Endothelial cell of hepatic sinusoid (primary cell): ENCODE measurements around the gene GPBP1L1.
"Not testable (repeated sequence)": the region's sequence is repeated elsewhere in the genome, so short reads cannot be mapped to it uniquely, and the experiment has no call there.

Source experiments
- in situ Hi-C: cut with HindIII; loops from 2 replicates; pipeline ENCODE4 v1.10.0; 2017; ENCODE audit warnings: low sequenced_read_pairs

Gene GPBP1L1

GRCh38 chr1:45686288-45687013, at the start of gene GPBP1L1:
Gene GPBP1L1 (minus strand): TSS chr1:45686533. CDS start chr1:45659087, 27,446 bp downstream.
- in situ Hi-C loops, result no loop called here

GRCh38 chr1:45730780-45731319, 44.5 kb upstream of the GPBP1L1 start:
- in situ Hi-C loops, result no loop called here

GRCh38 chr1:45730075-45730779, 43.9 kb upstream of the GPBP1L1 start:
- in situ Hi-C loops, result no loop called here

GRCh38 chr1:45726007-45726406, 39.7 kb upstream of the GPBP1L1 start:
- in situ Hi-C loops, result not testable (repeated sequence)

GRCh38 chr1:45723248-45723930, 37.1 kb upstream of the GPBP1L1 start:
- in situ Hi-C loops, result no loop called here

- in situ Hi-C loops, result no loop called here
Measured at GRCh38 chr1:45722809-45723208, 36.5 kb upstream of the GPBP1L1 start.

GRCh38 chr1:45721207-45721606, 34.9 kb upstream of the GPBP1L1 start:
- in situ Hi-C loops, result no loop called here

GRCh38 chr1:45718289-45718688, 32.0 kb upstream of the GPBP1L1 start:
- in situ Hi-C loops, result no loop called here

- in situ Hi-C loops, result not testable (repeated sequence)
Measured at GRCh38 chr1:45717386-45717785, 31.1 kb upstream of the GPBP1L1 start.

- in situ Hi-C loops, result no loop called here
Measured at GRCh38 chr1:45716700-45717099, 30.4 kb upstream of the GPBP1L1 start.

- in situ Hi-C loops, result no loop called here
Measured at GRCh38 chr1:45713711-45714110, 27.4 kb upstream of the GPBP1L1 start.

GRCh38 chr1:45704637-45705036, 18.3 kb upstream of the GPBP1L1 start:
- in situ Hi-C loops, result no loop called here

- in situ Hi-C loops, result loop anchor here (5.0 kb wide), 1 partner anchor 48 kb away; no protein-coding TSS in a partner anchor
Measured at GRCh38 chr1:45694823-45695222, 8.5 kb upstream of the GPBP1L1 start.

- in situ Hi-C loops, result not testable (repeated sequence)
Measured at GRCh38 chr1:45693811-45694210, 7.5 kb upstream of the GPBP1L1 start.

- in situ Hi-C loops, result no loop called here
Measured at GRCh38 chr1:45687754-45688740, 1.7 kb upstream of the GPBP1L1 start, which contains the start of gene TMEM69. Gene TMEM69 (plus strand): TSS chr1:45688181. CDS start chr1:45691069, 2,888 bp downstream.

GRCh38 chr1:45687014-45687753, 851 bp upstream of the GPBP1L1 start:
- in situ Hi-C loops, result no loop called here

- in situ Hi-C loops, result no loop called here
Measured at GRCh38 chr1:45686015-45686287, 382 bp downstream of the GPBP1L1 start.

GRCh38 chr1:45685308-45686014, 872 bp downstream of the GPBP1L1 start:
- in situ Hi-C loops, result no loop called here

- in situ Hi-C loops, result no loop called here
Measured at GRCh38 chr1:45684402-45684801, 1.9 kb downstream of the GPBP1L1 start.
